GM18858 (cell line): ENCODE results near the gene CASK.
"Not testable (repeated sequence)": the region's sequence is repeated elsewhere in the genome, so short reads cannot be mapped to it uniquely, and the experiment has no call there.

Source experiments
- ATAC-seq: cut with Tn5 transposase; IDR thresholded peaks from one replicate; pipeline ENCODE4 v1.9.1; 2021; ENCODE audit not compliant: unreplicated experiment

Gene CASK

DNA sequence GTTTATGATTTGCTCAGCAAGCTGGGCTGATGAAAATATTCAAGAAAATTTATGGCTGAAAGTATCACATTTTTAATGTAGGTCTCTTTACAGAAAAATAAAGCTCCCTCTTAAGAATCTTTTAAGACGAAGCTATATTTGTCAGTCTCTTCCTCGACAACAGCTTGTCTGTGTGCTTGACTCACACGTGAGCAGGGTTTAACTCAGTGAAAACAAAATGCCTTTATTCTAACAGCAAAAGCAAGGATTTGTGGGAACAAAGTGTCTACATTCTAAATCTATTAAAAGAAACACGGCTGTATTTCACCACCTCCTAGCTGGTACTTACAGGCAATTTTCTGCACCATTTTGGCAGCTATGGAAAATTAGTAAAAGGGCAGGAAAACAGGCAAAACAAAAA lies 400.7 kb downstream of the CASK start:
- ATAC-seq = no peak

DNA sequence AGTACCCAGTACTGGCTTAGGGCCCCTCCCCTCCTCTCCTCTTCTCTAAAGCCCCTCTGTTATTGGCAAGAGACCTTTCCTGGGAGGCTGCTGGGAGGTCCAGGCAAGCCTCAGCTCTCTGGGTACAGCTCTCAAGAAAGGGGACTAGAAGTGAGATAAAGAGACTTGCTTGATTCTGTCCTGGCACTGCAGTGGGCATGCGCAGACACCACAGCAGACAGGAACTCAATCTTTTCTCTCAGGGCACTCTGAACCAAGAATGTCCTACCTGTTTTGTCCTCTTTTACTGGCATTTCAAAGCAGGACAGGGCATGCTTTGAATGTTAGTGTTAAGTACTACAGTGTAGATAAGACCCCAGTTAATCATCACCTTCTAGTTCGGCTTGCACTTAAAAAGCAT lies 401.3 kb downstream of the CASK start:
- ATAC-seq = no peak

DNA sequence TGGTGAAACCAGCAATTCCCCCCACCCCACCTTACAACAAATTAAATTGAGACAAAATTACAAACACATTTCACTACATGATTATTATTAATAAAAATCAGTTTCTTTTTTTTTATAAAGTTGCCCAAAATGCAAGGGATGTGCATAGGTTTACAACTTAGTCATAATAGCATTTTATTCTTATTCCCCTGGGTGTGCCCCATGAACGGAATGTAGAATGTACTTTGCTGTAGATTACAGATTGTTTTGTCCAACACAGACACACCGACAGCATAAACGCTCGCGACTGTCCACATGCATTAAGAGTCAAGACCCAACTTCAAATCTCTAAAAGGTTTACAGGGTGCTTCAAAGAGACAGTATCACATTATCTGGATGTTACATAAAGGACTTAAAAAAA lies 403.9 kb downstream of the CASK start:
- ATAC-seq = no peak

DNA sequence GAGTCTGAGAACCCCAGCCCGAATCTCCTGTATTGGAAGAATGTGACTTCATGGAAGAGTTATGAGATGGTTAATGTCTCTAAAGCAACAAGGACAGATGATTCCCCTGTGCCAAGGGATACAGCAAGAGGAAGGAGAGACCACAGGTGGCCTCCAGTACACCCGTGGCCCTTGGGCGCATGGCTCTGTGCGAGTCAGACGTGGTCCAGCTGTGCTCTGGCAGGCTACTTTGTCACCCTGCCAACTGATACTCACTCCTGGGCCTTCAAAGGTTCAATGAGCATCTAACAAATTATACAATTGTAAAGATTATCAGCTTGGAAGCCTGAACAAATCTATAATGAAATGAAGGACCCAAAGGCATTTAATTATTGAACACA lies 404.5 kb downstream of the CASK start:
- no peak for ATAC-seq

DNA sequence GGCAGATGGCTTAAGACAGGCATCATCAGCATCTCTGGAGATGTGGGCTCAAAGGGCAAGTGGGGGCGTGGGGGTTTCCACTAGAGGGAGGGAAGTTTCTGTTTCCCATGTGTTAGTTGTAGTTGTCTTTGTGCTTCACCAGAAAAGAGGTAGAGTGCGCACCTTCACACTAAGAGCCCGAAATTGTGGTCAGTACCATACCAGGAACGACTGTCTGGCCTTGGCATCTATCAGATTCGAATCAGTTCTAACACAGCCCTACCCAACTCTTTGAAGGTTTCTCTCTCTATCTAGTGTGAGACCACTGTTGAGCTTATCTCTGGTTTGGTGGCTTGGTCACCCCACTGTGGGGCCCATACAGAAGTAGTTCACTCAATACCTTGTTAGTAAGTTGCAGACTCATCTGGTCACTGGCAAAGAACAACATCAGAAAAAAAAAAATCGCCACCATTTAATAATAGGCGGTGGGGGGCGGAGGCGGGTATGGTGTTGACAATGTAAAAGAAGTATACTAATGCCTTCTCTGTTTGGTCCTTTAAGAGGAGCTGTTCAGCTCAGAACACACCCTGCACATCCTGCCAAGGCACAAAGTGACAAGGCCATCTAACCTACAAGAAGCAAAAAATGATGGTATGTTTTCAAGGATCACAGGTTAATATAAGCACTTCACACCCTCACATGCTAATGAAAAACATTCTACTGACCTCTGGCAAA lies 405.1 kb downstream of the CASK start:
- no peak for ATAC-seq

DNA sequence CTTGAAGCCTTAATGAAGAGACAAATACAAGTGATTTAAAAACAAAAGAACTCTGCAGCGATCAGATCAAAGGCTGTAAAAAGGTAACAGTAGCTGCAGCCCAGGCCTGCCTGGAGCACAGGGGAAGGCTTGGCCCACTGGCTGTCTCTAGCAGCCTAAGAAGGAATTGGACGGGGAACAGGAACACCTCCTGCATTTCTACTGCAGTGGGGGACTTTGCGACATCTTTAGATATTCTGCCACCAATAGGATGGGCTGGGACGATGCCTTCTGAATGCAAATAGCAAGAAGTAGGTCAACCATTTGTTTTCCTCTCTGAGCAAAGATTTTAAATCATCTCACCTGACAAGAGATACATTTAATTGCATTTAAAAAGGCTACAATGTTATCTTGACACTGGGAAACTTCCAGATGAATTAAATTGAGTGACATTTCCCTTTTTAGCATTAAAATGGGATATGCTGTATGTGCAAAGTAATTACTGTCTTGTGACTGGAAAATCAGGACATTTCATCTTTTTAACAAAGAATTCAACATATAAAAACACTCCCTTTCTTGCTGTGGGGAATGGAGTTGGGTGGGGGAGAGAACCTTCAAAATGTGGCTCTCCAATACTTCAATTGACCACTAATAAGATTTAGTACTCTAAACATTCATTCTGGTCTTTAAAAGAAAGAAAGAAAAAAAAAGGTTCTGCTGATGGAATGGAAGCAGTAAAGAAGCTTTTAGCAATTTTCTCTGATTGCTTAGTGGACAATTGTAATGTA lies 406.2 kb downstream of the CASK start:
- ATAC-seq = no peak

DNA sequence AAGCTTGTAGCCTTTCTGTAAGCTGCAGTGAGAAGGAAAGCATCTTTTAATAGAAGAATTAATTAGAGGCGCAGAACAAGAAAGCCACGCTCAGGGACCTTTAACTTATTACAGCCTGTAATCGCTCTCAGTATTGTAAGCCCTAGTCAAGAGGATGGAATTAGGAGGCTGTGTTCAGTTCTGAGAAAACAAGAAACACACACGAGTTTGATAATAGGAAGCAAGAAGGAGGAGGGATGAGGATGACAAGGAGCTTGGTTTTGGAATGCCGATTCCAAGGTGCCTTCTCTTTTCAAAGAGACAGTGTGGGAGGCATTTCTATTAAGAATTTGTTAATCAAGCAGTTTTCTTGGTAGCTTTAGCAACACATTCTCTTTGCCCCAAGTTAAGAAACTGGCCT lies 406.9 kb downstream of the CASK start:
- ATAC-seq = no peak

DNA sequence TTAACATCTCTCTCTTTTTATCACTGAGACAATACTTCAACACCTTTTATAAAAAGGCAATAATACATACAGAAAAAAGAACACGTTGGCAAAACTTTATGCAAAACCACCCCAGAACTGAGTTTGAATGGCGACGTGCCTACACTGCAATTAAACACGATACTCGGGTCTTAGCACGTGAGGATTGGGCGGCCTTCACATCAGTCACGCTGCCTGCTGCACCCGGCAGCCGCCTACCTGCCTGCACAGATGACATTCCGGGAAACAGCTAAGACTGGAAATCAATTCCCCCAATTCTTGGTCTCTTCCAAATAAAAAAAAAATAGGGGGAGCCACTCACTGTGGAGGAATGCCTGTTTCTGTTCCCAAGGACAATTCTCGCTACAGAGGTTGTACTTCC lies 408.0 kb downstream of the CASK start:
- no peak for ATAC-seq

DNA sequence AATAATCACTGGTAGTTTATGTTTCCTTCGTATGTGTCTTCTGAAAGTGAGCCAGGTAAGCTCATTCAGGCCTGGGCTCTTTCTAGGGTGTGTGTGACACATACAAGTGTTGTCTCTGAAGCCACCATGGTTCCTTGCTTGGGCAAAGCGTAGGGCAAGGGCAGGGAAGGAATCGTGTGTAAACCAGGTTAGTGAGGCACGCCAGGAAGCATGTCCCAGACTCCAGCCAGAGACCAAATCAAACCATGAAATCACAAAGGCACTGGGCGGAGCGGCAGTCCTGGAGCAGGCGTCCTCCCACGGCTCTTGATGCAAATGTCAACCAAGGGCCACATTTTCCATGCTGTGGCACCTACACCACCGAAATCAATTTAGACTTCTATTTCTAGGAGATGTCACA lies 409.2 kb downstream of the CASK start:
- ATAC-seq = no peak

DNA sequence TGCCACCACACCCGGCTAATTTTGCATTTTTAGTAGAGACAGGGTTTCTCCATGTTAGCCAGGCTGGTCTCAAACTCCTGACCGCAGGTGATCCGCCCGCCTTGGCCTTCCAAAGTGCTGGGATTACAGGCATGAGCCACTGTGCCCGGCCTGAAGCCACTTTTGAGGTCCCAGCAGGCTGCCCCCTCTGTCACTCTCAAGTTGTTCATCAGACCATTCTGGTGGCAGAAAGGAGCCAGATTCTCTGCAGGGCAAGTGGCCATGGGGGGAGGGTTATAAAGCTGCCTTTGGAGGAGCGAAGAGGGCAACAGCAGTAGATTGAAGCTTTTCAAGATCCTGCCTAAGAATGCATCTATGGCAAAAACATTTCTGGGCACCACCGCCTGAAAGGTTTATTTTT lies 410.5 kb downstream of the CASK start:
- not testable (repeated sequence) for ATAC-seq

DNA sequence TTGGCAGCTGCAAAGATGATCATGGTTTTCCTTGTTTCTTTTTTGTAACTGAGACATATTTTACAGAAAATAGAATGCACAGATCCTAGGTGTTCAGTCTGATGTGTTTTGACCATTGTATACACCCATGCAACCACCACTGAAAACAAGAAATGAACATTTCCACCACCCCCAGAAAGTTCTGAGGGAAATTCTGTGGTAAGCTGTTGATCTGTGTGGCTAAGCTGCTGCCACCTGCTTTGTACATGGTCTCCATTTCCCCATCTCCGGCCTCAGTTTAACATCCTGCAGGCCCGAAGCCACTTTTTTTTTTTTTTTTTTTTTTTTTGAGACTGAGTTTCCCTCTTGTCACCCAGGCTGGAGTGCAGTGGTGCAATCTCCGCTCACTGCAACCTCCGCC lies 411.0 kb downstream of the CASK start:
- ATAC-seq = peak; percentile 94

DNA sequence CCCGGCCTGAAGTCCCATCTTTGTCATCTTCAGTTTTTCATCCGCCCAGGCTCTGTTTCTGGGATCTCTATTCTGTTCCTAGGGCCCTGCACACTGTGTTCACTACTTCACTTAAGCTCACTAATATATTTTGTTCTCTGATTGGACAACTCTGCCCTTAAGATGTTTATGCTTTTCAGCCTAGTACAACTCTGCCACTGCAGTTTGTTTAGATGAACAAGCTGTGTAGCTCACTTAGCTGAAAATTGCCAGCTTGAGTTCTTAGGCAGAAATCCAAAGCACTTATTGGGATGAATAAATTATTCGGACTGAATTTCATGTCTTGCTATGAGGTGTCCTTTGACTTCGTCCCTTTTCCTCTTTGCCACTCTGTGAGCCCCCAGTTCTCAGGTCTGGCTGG lies 415.4 kb downstream of the CASK start:
- ATAC-seq = no peak

DNA sequence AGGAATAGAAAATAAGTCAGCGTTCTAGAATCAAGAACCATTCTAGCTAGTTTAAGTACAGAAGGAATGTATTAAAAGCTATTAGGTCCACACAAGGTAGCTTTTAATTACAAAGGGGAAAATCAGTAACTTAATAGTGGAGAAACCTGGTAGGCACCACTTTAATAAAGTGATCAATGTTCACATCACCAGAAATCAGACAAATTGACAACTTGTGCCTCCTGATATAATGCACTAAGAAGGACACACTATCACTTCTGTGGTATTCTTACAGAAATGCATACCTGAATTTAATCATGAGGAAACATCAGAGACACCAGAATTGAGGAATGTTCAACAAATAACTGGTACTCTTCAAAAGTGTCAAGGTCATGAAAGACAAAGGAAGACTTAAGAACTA lies 421.4 kb downstream of the CASK start:
- no peak for ATAC-seq

DNA sequence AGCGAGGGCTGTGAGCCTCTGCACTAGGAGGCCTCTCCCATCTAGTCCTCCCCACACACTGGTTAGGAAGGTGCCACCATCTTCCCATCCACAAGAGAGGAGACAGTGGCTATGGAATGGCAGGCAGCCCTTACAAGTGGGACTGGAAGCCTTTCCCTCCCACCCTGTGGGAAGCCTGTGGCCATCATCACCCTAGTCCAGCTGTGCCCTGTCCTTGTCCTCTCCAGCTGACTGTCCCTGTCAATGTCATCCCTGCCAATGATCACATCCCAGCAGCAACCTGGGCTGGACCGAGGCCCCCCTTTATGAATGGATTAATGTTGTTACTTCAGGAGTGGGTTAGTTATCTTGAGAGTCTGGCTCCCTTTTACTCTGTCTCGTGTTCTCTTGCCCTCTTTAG lies 423.4 kb downstream of the CASK start:
- no peak for ATAC-seq

DNA sequence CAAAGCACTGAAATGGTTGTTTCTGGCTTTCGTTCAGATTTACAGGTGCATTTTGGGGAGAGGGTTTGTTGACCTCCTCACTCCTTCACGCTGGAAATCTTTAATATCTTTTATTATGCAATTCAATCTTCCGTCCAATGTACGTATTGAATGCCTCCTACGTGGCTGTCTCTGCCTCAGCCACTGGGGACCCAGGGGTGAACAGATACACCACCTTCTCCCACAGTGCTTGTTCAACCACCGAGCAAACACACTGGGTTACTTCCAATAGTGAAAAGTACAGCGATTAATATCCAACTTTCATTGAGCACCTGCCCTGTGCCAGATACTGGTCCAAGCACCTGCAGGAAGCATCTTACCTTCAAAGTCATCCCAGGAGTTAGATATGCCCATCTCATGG lies 424.2 kb downstream of the CASK start:
- ATAC-seq = no peak

DNA sequence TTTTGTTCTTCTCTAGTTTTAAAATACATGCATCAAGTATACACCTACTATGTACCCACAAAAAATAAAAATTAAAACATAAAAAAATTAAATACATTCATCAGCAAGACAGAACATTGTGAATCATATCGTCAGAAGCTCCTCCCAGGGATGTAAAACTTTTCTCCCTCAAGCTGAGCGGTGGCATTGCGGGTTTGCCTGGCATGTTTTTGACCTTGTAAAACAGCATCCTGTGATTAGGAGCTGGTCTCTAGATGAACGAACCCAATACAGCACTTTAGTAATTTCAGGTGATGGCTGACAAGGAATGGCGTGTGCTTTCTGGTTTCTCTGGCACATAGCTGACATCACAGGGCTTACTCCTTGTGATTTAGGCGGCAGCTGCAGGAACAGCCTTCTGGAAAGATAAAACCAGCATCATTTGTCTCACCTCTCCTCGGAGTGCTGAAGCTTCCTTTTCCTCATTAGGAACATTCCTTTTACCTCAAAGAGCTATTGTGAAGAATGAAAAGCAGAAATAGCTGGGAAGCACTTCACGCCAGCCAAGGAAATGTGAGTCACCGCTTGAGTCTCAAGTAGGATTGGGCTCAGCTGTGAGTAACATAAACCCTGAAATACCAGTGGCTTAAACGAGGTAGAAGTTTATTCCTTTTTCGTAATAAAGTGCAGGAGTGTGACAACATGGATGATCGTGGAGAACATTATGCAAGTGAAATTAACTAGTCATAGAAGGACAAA lies 431.9 kb downstream of the CASK start:
- ATAC-seq = no peak

DNA sequence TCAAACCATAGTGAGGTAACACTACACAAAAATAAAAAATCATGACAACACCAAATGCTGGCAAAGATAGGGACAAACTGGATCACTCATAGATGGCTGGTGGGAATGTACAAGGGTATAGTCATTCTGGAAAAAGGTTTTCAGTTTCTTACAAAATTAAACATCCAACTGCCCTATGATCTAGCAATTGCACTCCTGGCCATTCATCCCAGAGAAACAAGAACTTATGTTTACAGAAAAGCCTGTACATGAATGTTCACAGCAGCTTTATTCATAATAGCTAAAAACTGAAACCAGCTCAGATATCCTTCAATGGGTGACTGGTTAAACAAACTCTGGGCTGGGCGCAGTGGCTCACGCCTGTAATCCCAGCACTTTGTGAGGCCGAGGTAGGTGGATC lies 432.9 kb downstream of the CASK start:
- no peak for ATAC-seq

DNA sequence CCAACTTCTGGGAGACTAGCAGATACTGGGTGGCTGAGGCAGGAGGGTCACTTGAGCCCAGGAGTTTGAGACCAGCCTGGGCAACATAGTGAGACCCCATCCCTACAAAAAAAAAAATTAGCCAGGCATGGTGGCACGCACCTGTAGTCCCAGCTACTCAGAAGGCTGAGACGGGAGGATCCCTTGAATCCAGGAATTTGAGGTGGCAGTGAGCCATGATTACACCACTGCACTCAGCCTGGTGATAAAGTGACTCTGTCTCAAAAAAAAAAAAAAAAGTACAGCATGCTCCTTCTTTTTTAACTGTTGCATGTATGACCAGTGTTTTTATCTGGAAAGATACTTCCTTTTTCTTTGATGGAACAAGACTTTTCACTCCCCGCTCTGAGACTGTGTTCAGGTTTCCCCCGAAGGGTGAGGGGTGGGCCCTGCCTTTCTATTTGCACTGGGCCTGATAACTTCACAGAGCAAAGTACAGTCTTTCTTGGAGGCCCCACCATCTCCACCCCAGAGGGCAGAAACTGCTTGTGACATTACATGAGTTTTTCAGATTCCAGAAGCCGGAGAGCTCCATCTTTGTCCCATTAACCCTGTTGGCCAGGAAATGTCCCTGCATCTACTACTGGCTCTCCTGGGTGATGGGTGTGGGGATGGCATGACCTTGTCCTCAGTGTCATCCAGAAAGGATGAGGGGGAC lies 441.1 kb downstream of the CASK start:
- no peak for ATAC-seq

DNA sequence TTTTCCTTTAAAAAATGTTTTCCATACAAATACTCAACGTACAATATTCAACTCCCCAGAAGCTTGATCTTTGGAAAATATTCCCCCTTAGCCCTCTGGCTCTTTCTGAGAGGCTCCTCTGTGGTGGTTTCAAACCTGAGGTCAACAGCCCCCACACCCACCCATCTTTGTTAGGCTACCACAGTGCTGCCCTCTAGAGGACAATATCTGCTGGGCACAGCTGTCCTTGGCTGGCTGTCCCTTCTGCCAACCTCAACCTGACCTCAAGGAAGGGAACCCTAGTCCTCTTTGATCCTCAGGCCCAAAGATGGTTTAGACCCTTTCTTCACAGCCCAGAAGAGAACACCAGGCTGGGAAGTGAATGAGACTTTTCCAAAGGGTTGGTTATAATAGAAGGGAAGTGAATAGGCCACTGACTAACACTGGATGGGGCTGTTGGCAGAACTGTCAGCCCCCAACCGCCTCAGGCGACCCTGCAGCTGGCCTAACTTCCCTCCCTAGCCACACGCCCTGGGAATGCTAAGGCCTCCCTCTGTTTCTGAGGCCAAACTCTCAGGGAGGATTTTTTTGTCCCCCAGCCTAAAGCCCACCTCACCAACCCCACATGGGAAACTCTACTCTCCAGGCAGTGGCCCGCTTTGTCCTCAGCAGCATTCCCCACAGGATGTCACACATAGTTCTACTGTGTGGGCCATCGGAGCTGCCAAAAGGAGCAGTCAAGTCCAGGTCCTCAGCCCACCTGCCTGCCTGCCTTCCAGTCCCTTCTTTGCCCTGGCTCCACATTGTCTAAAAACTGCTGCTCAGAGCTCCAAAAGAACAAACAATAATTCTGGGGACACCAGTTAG lies 441.9 kb downstream of the CASK start:
- ATAC-seq = no peak

DNA sequence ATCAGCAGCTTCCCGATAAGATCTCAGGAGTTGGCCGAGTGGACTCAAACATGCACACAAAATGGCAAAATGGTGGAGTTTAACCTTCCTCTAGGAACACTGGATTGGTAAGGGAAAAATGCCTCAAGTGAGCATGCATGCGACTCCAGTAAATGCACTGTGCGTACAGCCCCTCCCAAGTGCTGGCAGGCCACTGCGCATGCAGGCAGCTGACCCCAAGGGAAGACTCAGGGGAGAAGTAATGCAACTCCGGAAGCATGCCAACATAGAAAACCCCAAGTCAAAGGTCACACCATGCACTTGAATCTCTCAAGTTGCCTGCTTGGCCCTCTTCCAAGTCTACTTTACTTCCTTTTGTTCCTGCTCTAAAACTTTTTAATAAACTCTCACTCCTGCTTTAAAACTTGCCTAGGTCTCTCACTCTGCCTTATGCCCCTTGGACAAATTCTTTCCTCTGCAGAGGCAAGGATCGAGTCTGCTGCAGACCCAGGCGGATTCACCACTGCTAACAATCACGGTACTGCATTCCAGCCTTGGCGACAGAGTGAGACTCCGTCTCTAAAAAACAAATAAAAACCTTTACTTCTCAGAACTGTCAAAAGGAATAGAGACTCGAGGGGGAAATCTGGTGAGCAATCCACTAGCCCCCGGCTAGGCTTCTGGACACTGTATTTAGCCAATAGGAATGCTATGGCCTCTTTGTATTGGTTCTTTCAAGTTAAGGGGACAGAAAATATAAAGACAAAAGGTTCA lies 442.7 kb downstream of the CASK start:
- ATAC-seq = no peak
